Glomerular endothelial cell (primary cell): ENCODE measurements around the gene ZNF684. TPM values are rescaled to one million over a fixed set of nuclear protein-coding genes. Genes with fewer than 3 reads are reported as not detected.
"Not testable (repeated sequence)": the region's sequence is repeated elsewhere in the genome, so short reads cannot be mapped to it uniquely, and the experiment has no call there.

Experiments
- DNase-seq: peaks from one replicate; pipeline ENCODE4 v3.0.0-alpha.2; 2011; ENCODE audit warnings: low read depth, low spot score; ENCODE audit errors: extremely low read depth
- total RNA-seq: library from RNA; depleted of rRNA; stranded (reverse); fragments of >200 nt; gene quantifications from 2 replicates; pipeline ENCODE4 v1.2.3, GENCODE V29; 2015

The ZNF684 gene
- total RNA-seq = 1.7 and 2.0 TPM in 2 replicates

DNA sequence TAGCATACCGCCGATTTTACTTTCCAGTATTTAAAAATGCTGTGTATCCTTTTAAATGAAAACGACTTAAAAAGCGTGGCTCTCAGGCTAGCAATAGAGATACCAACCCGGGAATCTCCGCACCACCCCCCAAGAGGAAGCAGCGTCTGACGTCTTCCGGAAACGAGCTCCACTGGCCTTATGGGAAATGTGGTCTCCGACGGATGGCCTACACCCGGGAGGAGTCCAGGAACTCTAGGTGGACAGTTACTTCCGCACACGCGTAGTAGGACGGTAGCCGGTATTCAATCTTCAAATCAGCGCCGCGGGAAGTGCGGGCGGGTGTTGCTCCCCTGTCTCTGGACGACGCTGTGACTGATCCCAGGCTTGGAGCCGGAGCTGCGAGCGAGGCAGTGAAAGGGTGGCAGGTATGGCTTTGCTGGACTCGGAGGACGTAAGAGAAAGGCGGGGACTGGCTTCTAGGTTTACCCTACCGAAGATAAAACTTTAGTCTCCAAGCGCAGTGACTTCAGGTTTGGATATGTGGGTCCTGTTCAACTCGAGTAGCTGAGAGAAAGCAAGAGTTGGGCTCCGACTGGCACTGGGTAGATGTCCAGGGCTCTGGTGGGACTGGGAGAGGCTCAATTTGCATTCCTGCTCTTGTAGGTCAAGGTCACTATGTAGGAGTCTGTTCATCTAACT is at the start of gene ZNF684:
Gene ZNF684, plus strand, starts transcription at position 257 of the 681 bp plus-strand sequence. CDS start 1,530 bp downstream, outside the sequence.
- DNase-seq = no peak

- no peak for DNase-seq
Measured at GRCh38 chr1:40495315-40495903, 36.0 kb upstream of the ZNF684 start.

- DNase-seq = not testable (repeated sequence)
Measured at GRCh38 chr1:40502651-40503050, 28.8 kb upstream of the ZNF684 start.

- DNase-seq = no peak
Measured at GRCh38 chr1:40507973-40508372, 23.5 kb upstream of the ZNF684 start.

- no peak for DNase-seq
Measured at GRCh38 chr1:40508375-40509341, 22.8 kb upstream of the ZNF684 start, which contains the start of gene EXO5. TSS of gene EXO5 (plus strand) at chr1:40508767. CDS start at chr1:40514545, 5,778 bp downstream.

DNA sequence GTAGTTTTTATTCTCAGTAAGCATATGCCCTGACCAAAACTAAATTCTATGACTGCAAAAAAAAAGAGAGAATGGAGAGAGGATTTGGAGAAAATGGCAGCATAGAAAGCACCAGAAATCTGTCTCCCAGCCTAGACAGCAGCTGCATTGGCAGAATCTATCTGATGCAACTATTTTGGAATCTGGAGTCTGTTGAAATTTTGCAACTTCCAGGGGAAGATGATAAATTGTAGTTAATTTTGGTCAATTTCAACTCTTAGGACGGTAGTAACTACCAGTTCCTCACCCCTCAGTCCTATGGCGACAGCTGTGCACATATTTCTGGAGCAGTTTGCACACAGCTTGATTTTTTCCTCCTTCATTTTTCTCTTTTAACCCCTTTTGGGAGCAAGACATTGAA is 11.9 kb upstream of the ZNF684 start:
- DNase-seq = no peak

DNA sequence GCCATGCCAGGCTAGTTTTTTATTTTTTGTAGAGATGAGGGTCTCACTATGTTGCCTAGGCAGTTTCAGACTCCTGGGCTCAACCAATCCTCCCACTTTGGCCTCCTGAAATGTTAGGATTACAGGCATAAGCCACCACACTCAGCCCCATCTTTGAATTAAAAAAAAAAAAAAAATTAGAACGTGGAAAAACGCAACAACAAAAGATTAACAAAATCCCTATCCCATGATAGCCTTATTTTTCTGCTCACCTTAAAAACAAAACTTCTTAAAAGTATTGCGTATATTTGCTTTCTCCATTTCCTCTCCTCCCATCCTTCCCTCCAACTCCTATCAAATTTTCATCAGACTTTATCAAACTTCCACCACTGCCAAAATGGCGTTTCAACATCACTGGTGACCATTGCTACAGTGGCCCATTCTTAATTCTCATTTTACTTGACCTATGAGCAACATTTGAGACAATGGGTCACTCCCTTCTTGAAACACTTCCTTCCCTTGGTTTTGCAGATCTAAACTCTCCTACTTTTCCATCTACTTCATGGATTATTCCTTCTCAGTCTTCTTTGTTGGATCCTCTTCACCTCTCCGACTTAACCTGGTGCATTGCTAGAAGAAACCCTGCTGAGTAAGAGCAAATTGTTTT is 579 bp upstream of the ZNF684 start:
- no peak for DNase-seq

- DNase-seq = no peak
Measured at GRCh38 chr1:40532062-40532389, 589 bp downstream of the ZNF684 start.

DNA sequence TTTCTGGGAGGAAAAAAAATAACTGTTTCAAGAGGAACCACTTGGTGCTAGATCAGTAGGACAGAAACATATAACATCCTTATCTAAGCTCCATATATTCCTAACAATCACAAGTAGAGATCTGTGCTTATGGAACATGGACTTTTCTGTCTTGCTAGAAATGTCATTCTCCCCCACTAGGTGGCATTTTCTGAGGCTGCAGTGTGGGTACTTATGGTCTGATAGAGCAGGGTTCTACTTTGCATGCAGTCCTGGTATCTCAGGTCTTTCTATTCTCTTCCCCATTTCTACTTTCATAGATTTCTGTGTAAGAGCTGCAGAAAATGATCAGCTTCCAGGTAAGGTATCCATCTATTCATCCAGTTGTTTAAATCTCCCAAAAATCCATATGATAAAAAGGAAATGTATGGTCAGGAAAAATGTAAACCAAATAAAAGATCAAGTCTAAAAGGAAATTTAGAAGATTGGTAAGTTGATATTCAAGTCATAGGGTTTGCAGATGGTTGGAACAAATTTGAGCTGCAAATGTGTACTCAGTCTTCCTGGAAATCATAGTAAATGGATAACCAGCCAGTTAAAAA is 1.5 kb downstream of the ZNF684 start:
- DNase-seq = no peak

GRCh38 chr1:40534589-40534988 is 3.2 kb downstream of the ZNF684 start:
- DNase-seq = no peak

DNA sequence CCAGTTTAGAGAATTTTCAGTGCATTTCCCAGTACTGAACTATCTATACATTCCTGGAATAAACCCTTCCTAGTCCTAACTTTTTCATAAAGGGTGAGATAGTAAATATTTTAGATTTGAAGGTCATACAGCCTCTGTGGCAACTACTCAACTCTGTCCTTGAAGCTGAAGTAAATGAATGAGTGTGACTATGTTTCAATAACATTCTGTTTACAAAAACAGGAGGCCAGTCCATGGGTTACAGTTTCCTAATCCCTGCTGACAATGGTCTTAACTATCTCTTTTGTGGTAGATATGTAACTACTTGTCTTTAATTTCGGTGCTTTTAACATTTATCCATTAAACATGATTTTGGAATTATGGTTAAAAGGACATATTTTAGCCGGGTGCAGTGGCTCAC is 4.3 kb downstream of the ZNF684 start:
- DNase-seq = no peak

- no peak for DNase-seq
Measured at GRCh38 chr1:40539338-40539737, 7.9 kb downstream of the ZNF684 start.

DNA sequence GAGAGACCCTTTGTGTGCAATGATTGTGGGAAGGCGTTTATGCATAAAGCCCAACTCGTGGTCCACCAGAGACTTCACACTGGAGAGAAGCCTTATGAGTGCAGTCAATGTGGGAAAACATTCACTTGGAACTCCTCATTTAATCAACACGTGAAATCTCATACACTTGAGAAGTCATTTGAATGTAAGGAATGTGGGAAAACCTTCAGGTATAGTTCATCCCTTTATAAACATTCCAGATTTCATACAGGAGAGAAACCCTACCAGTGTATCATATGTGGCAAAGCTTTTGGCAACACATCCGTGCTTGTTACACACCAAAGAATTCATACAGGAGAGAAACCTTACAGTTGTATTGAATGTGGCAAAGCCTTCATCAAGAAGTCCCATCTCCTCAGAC is 15.5 kb downstream of the ZNF684 start:
- DNase-seq = no peak

- DNase-seq = no peak
Measured at GRCh38 chr1:40553017-40553416, 21.6 kb downstream of the ZNF684 start.

- DNase-seq = not testable (repeated sequence)
Measured at GRCh38 chr1:40554807-40555206, 23.4 kb downstream of the ZNF684 start.

GRCh38 chr1:40556121-40556520 is 24.7 kb downstream of the ZNF684 start:
- no peak for DNase-seq

DNA sequence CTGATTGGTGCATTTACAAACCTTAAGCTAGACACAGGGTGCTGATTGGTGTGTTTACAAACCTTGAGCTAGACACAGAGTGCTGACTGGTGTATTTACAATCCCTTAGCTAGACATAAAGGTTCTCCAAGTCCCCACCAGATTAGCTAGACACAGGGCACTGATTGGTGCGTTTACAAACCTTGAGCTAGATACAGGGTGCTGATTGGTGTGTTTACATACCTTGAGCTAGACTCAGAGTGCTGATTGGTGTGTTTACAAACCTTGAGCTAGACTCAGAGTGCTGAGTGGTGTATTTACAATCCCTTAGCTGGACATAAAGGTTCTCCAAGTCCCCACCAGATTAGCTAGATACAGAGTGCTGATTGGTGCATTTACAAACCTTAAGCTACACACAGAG is 26.8 kb downstream of the ZNF684 start:
- DNase-seq = not testable (repeated sequence)

- no peak for DNase-seq
Measured at GRCh38 chr1:40562185-40562584, 30.7 kb downstream of the ZNF684 start.

DNA sequence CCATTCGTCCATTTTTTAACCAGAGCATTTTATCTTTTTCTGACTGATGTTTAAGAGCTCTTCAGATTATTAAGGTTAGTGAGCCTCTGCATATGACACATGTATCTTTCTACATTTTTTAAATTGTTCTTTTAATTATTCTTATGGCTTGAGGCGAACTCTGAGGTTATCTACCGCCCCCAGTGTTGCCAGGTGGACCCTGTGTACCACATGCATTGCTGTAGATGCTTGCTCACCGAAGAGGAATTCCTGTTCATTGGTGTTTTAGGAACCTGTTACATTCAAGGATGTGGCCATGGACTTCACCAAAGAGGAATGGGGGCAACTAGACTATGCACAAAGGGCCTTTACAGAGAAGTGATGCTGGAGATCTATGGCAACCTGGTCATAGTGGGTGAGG is 31.8 kb downstream of the ZNF684 start:
- no peak for DNase-seq

- DNase-seq = no peak
Measured at GRCh38 chr1:40564506-40564905, 33.1 kb downstream of the ZNF684 start.

- DNase-seq = no peak
Measured at GRCh38 chr1:40564913-40565312, 33.5 kb downstream of the ZNF684 start.
